ENCODE data around the gene TRAPPC2L. TPM values are rescaled to one million over a fixed set of nuclear protein-coding genes. Genes with fewer than 3 reads are reported as not detected.

TRAPPC2L gene
- total RNA-seq, 1 donor from 2014 or later: 60.1 TPM

- intact Hi-C loops (cut with micrococcal nuclease): no loop called here
Observed at GRCh38 chr16:88874938-88875599, 18.1 kb downstream of the TRAPPC2L start.

GRCh38 chr16:88875703-88876234 is 18.8 kb downstream of the TRAPPC2L start:
- intact Hi-C loops (cut with micrococcal nuclease): no loop called here

GRCh38 chr16:88876942-88877526 is 20.1 kb downstream of the TRAPPC2L start:
- intact Hi-C loops (cut with micrococcal nuclease): no loop called here

GRCh38 chr16:88877564-88878289 is 20.8 kb downstream of the TRAPPC2L start:
- intact Hi-C loops (cut with micrococcal nuclease): no loop called here

- intact Hi-C loops (cut with micrococcal nuclease): no loop called here
Observed at GRCh38 chr16:88878356-88878755, 21.4 kb downstream of the TRAPPC2L start.

GRCh38 chr16:88878967-88879787 is 22.2 kb downstream of the TRAPPC2L start:
- intact Hi-C loops (cut with micrococcal nuclease): no loop called here

GRCh38 chr16:88879788-88880055 is 22.8 kb downstream of the TRAPPC2L start:
- intact Hi-C loops (cut with micrococcal nuclease): no loop called here

GRCh38 chr16:88880226-88881006 is 23.5 kb downstream of the TRAPPC2L start:
- intact Hi-C loops (cut with micrococcal nuclease): no loop called here

- intact Hi-C loops (cut with micrococcal nuclease): no loop called here
Observed at GRCh38 chr16:88881007-88881615, 24.2 kb downstream of the TRAPPC2L start.

GRCh38 chr16:88881675-88882357 is 24.9 kb downstream of the TRAPPC2L start:
- intact Hi-C loops (cut with micrococcal nuclease): no loop called here

- intact Hi-C loops (cut with micrococcal nuclease): no loop called here
Observed at GRCh38 chr16:88882358-88883030, 25.6 kb downstream of the TRAPPC2L start.

GRCh38 chr16:88883117-88883895 is 26.4 kb downstream of the TRAPPC2L start:
- intact Hi-C loops (cut with micrococcal nuclease): no loop called here

GRCh38 chr16:88883946-88884345 is 27.0 kb downstream of the TRAPPC2L start:
- intact Hi-C loops (cut with micrococcal nuclease): no loop called here

- intact Hi-C loops (cut with micrococcal nuclease): no loop called here
Observed at GRCh38 chr16:88884569-88885271, 27.8 kb downstream of the TRAPPC2L start.

- intact Hi-C loops (cut with micrococcal nuclease): no loop called here
Observed at GRCh38 chr16:88885693-88886280, 28.9 kb downstream of the TRAPPC2L start.

- intact Hi-C loops (cut with micrococcal nuclease): no loop called here
Observed at GRCh38 chr16:88886420-88886844, 29.5 kb downstream of the TRAPPC2L start.

GRCh38 chr16:88886845-88887521 is 30.1 kb downstream of the TRAPPC2L start:
- intact Hi-C loops (cut with micrococcal nuclease): no loop called here

Measured in T-helper 2 cell treated with Interferon-gamma antibody and Interleukin-4, amounts not matched to agents 100 ng/mL and 5 ng/mL, for 36 hours (primary cell).